ENCODE data around the gene NR4A2. TPM values are rescaled to one million over a fixed set of nuclear protein-coding genes. Genes with fewer than 3 reads are reported as not detected.

The NR4A2 gene
- total and polyA plus RNA-seq, 2 donors (not counting 3 experiments of a cell fraction or from before 2014, with no cell fraction given), result 1.0 to 1.9 TPM

- Histone ChIP-seq H3K36me3 (ENCODE audit: control insufficient read depth in 2 of 2, extremely low read depth in 1 of 2, insufficient read depth in 2 of 2, low read length in 2 of 2) (no peaks in the 10 kb centered on the region), H3K9ac (replicated peaks; ENCODE audit: extremely low read depth, insufficient read depth, low read length) (peak overlapping the region; percentile 96), H3K79me2 (ENCODE audit: control insufficient read depth, insufficient read depth, low read length) (no peaks in the 10 kb centered on the region), H3K4me1 (ENCODE audit: control insufficient read depth, extremely low read depth, insufficient read depth, low read length) (peaks cover 14% of the 10 kb centered on the region), H3K4me2 (ENCODE audit: insufficient read depth, low read length) (peak overlapping the region; percentile 91), H3K9me3 (replicated peaks; ENCODE audit: control insufficient read depth, insufficient read depth, low read length) (no peaks in the 10 kb centered on the region), H2AFZ (ENCODE audit: low read depth, low read length) (peak overlapping the region; percentile 47), H3K27me3 (ENCODE audit: control insufficient read depth in 2 of 2, insufficient read depth in 2 of 2, low read length in 2 of 2) (peaks cover 3 to 14% of the 10 kb centered on the region in 2 experiments), H3K9me1 (replicated peaks; ENCODE audit: control insufficient read depth, extremely low read depth, insufficient read depth, low read length) (no peaks in the 10 kb centered on the region), H3K27ac (ENCODE audit: insufficient read depth, low read depth, low read length) (peak overlapping the region; percentile 65), H3K4me3 (replicated peaks in 1 of 3; ENCODE audit: insufficient read depth in 1 of 3, low read depth in 1 of 3, low read length in 3 of 3) (peak overlapping the region; percentile 48 to 72 (median 58)), H4K20me1 (replicated peaks; ENCODE audit: control insufficient read depth, extremely low read depth, insufficient read depth, low read length) (no peaks in the 10 kb centered on the region)
- intact Hi-C loops (cut with micrococcal nuclease) (loop anchor here (1.0 to 10.0 kb wide), 5 partner anchors 8 to 851 kb away; partner anchors contain the start of gene GPD2), dilution Hi-C loops (cut with MboI; ENCODE audit: extremely low pct_ligation_motif_present, low sequenced_read_pairs) (no loop called here)
- TF ChIP-seq MAX (IDR thresholded peaks at IDR 0.05; ENCODE audit: insufficient read depth, insufficient read length) (no peak), MYC (IDR thresholded peaks at IDR 0.05; ENCODE audit: low read depth, low read length) (no peak), FOS (IDR thresholded peaks at IDR 0.05; ENCODE audit: borderline replicate concordance, insufficient read depth, low read length) (no peak), POLR2AphosphoS5 (IDR thresholded peaks at IDR 0.05; ENCODE audit: insufficient read depth, low read depth, low read length) (no peak), GATA2 (IDR thresholded peaks at IDR 0.05; ENCODE audit: insufficient read depth, insufficient read length, low read depth, low read length) (no peak), EZH2 (IDR thresholded peaks at IDR 0.05; ENCODE audit: borderline replicate concordance, low read depth, low read length, severe bottlenecking) (no peak), JUN (IDR thresholded peaks at IDR 0.05; ENCODE audit: borderline replicate concordance, insufficient read depth, insufficient read length, low read depth) (no peak), POLR2A (IDR thresholded peaks at IDR 0.05; ENCODE audit: low read depth, low read length) (no peak), CTCF (IDR thresholded peaks at IDR 0.05; ENCODE audit: extremely low read depth in 1 of 2, insufficient read depth in 1 of 2, low read depth in 1 of 2, low read length in 2 of 2) (no peak)
- ChIA-PET CTCF (interaction anchor here (0.8 to 1.5 kb wide), 3 partner anchors 9 to 959 kb away, joined by 3 to 5 read pairs (median 3); no protein-coding TSS in a partner anchor), POLR2A (interaction anchor here (4.5 kb wide), 1 partner anchor 11 kb away, joined by 20 read pairs; no protein-coding TSS in a partner anchor)
- DNase-seq (ENCODE audit: low read depth, low spot score) (no peak), FAIRE-seq (no peak)
- BruUV-seq (replicated peaks), result TSS peak; percentile 41
Observed at GRCh38 chr2:156332284-156332533, 312 bp downstream of the NR4A2 start.

Measured in endothelial cell of umbilical vein (primary cell).